Spleen (tissue), 11 donors: ENCODE data around the gene HNRNPD. TPM values are rescaled to one million over a fixed set of nuclear protein-coding genes. Genes with fewer than 3 reads are reported as not detected.
A peak's percentile ranks its signal among the peaks of the same experiment; 100 is the strongest.
"Not testable (repeated sequence)": the region's sequence is repeated elsewhere in the genome, so short reads cannot be mapped to it uniquely, and the experiment has no call there.

Source experiments
- DNase-seq: peaks from one replicate; pipeline ENCODE4 v3.0.0-alpha.2; 2020
- H3K27ac ChIP-seq, 8 donors: fragments of 200-600 bp; sonication (generic) in 7 of 8; 1 replicate in 4 of 8; 2 replicates in 4 of 8; pipeline versions ENCODE4 v1.5.0 to v1.8.0; 2016 to 2021; ENCODE audit warnings: inconsistent platforms in 4 of 8, mild to moderate bottlenecking in 4 of 8, moderate library complexity in 1 of 8
- H3K27me3 ChIP-seq, 7 donors: fragments of 200-600 bp; sonication (generic) in 6 of 7; replicated peaks in 1 of 7; 1 replicate in 4 of 7; 2 replicates in 3 of 7; pipeline versions ENCODE4 v1.5.0 to v1.8.0; 2016 to 2021; ENCODE audit warnings: inconsistent platforms in 3 of 7, mild to moderate bottlenecking in 1 of 7
- H3K36me3 ChIP-seq, 6 donors: fragments of 200-600 bp; sonication (generic) in 5 of 6; 1 replicate in 4 of 6; 2 replicates in 2 of 6; pipeline versions ENCODE4 v1.5.0 to v1.8.0; 2016 to 2021; ENCODE audit warnings: inconsistent platforms in 2 of 6
- H3K4me1 ChIP-seq, 6 donors: fragments of 200-600 bp; sonication (generic) in 5 of 6; 1 replicate in 3 of 6; 2 replicates in 3 of 6; pipeline versions ENCODE4 v1.5.0 to v1.8.0; 2016 to 2021; ENCODE audit warnings: inconsistent platforms in 3 of 6
- H3K4me3 ChIP-seq, 8 donors: fragments of 200-600 bp; sonication (generic) in 7 of 8; 1 replicate in 4 of 8; 2 replicates in 4 of 8; pipeline versions ENCODE4 v1.5.0 to v1.8.0; 2016 to 2021; ENCODE audit warnings: inconsistent platforms in 4 of 8, mild to moderate bottlenecking in 4 of 8, moderate library complexity in 2 of 8
- H3K9me3 ChIP-seq, 8 donors: fragments of 200-600 bp; sonication (generic) in 7 of 8; 1 replicate in 4 of 8; 2 replicates in 4 of 8; pipeline versions ENCODE4 v1.5.0 to v1.8.0; 2016 to 2021; ENCODE audit warnings: inconsistent platforms in 4 of 8
- CTCF ChIP-seq, 11 experiments: fragments of 200-600 bp in 7 of 11; fragments of 450-650 bp in 4 of 11; sonication (generic) in 4 of 11; IDR thresholded peaks in 8 of 11; conservative IDR thresholded peaks in 3 of 11; 1 replicate in 7 of 11; 2 replicates in 4 of 11; pipeline versions ENCODE4 v1.4.0 to v1.8.0; 2016 to 2021; ENCODE audit warnings: antibody characterized with exemption in 11 of 11, inconsistent platforms in 4 of 11, mild to moderate bottlenecking in 1 of 11
- POLR2A ChIP-seq, 3 donors: fragments of 450-650 bp; IDR thresholded peaks; one replicate each; pipeline ENCODE4 v1.5.1; 2017; ENCODE audit warnings: antibody characterized with exemption in 3 of 3, mild to moderate bottlenecking in 1 of 3
- POLR2AphosphoS5 ChIP-seq, 3 donors: sonication (generic); formaldehyde crosslinking; IDR thresholded peaks; one replicate each; pipeline ENCODE4 v1.5.1; 2017; ENCODE audit warnings: antibody characterized with exemption in 3 of 3
- WGBS, 5 donors: extraction: QIAGEN DNeasy Blood & Tissue Kit in 3 of 5; methylation state at CpG; one replicate each; pipeline versions ENCODE4 v1.1.5 to v1.1.7; 2013 to 2018; 5-methylcytosine and 5-hydroxymethylcytosine counted together
- intact Hi-C: fragments of 100-400 bp; cut with DNase I; formaldehyde crosslinking; loops from one replicate; pipeline ENCODE4 v1.15.0; 2023; ENCODE audit warnings: low total_unique reads
- polyA plus RNA-seq, 3 donors: library from polyadenylated mRNA; stranded (reverse); fragments of 200-250 nt; gene quantifications; one replicate each; pipeline ENCODE4 v1.2.1, GENCODE V29; 2013
- total RNA-seq, 7 donors: library from RNA; depleted of rRNA in 3 of 7; stranded (reverse); fragments of >200 nt in 3 of 7; fragmentation: NEBNext Ultra II Directional in 4 of 7; extraction: Animal tissue kit (Norgen Biotek cat#: 25700) in 4 of 7; gene quantifications; one replicate each; pipeline versions ENCODE4 v1.1.0 to v1.2.1, GENCODE V29; 2016 to 2021
- donor health status: healthy with polysubstance abuse.
- donor health status: DM: no; HTN: no; CAD: no; lungs with moderate emphysema.
- donor health status: DM: no; HTN: no; CAD: no.
- donor health status: Bipolar disorder and iron deficiency.
- donor health status: healthy.
- donor health status: DM: no; HTN: no; CAD: no.
- donor health status: DM: yes; HTN: yes; CAD: no.

The HNRNPD gene
- total and polyA plus RNA-seq, 10 donors, result 135 to 208 (median 184) TPM

GRCh38 chr4:82394896-82395295, 21.1 kb upstream of the HNRNPD start:
- intact Hi-C loops, result no loop called here
- no peak overlapping the region for H3K27ac ChIP-seq
- 80 to 93% (median 87%) methylated on average over 3 of the region's 3 CpGs for WGBS, 5 donors
- no peaks in the 10 kb centered on the region for H3K36me3 ChIP-seq
- no peaks in the 10 kb centered on the region for H3K4me1 ChIP-seq
- DNase-seq, result no peak
- H3K4me3 ChIP-seq, result no peak overlapping the region
- H3K27me3 ChIP-seq, result no peaks in the 10 kb centered on the region
- TF ChIP-seq POLR2AphosphoS5 (IDR thresholded peaks at IDR 0.05) (no peak), CTCF (IDR thresholded peaks at IDR 0.05 in 8 of 11, conservative IDR thresholded peaks at IDR 0.05 in 3 of 11) (no peak), POLR2A (IDR thresholded peaks at IDR 0.05) (no peak)
- H3K9me3 ChIP-seq, result no peaks in the 10 kb centered on the region

- 90 to 96% (median 92%) methylated on average over 9 of the region's 9 CpGs for WGBS, 5 donors
- H3K27ac ChIP-seq, H3K36me3 ChIP-seq, H3K9me3 ChIP-seq, DNase-seq, H3K27me3 ChIP-seq, intact Hi-C loops, H3K4me1 ChIP-seq, H3K4me3 ChIP-seq: not testable (repeated sequence)
Observed at GRCh38 chr4:82390061-82390460, 16.3 kb upstream of the HNRNPD start.

GRCh38 chr4:82388405-82388804, 14.6 kb upstream of the HNRNPD start:
- TF ChIP-seq POLR2A (IDR thresholded peaks at IDR 0.05) (no peak), POLR2AphosphoS5 (IDR thresholded peaks at IDR 0.05) (no peak), CTCF (IDR thresholded peaks at IDR 0.05 in 8 of 11, conservative IDR thresholded peaks at IDR 0.05 in 3 of 11) (peak in 1 of 11 experiments; percentile 17)
- WGBS, 5 donors, result 63 to 85% (median 77%) methylated on average over 1 of the region's 1 CpG

GRCh38 chr4:82386312-82386711, 12.5 kb upstream of the HNRNPD start:
- H3K4me1 ChIP-seq, H3K27me3 ChIP-seq, H3K27ac ChIP-seq, H3K36me3 ChIP-seq, H3K9me3 ChIP-seq, DNase-seq, intact Hi-C loops, H3K4me3 ChIP-seq: not testable (repeated sequence)
- WGBS, 5 donors, result 91 to 96% (median 94%) methylated on average over 8 of the region's 8 CpGs

More at GRCh38 chr4:82388405-82388804, 14.6 kb upstream of the HNRNPD start:
- Histone ChIP-seq H3K4me3 (no peak overlapping the region), H3K27me3 (no peaks in the 10 kb centered on the region), H3K27ac (no peak overlapping the region), H3K36me3 (no peaks in the 10 kb centered on the region), H3K4me1 (no peaks in the 10 kb centered on the region), H3K9me3 (peaks cover 0 to 5% (median 0%) of the 10 kb centered on the region in 8 donors)
- intact Hi-C loops, result no loop called here
- DNase-seq, result no peak

GRCh38 chr4:82382751-82383150, 9.0 kb upstream of the HNRNPD start:
- intact Hi-C loops, result no loop called here
- WGBS, 5 donors, result 41 to 53% (median 46%) methylated on average over 2 of the region's 2 CpGs
- H3K27ac ChIP-seq, result peak overlapping the region in 2 of 8 donors; percentile 6 to 34
- DNase-seq, result no peak
- H3K4me1 ChIP-seq, result peaks cover 0 to 10% (median 0%) of the 10 kb centered on the region in 6 donors
- H3K4me3 ChIP-seq, result no peak overlapping the region
- H3K27me3 ChIP-seq, result no peaks in the 10 kb centered on the region
- H3K9me3 ChIP-seq, result peaks cover 0 to 15% (median 0%) of the 10 kb centered on the region in 8 donors
- TF ChIP-seq POLR2AphosphoS5 (IDR thresholded peaks at IDR 0.05), result no peak
- no peak for TF ChIP-seq POLR2A (IDR thresholded peaks at IDR 0.05)
- TF ChIP-seq CTCF (IDR thresholded peaks at IDR 0.05 in 8 of 11, conservative IDR thresholded peaks at IDR 0.05 in 3 of 11), result no peak
- H3K36me3 ChIP-seq, result no peaks in the 10 kb centered on the region
